Esophagus (tissue), 2 donors: Measurements from ENCODE around the gene TAF7. TPM values are rescaled to one million over a fixed set of nuclear protein-coding genes. Genes with fewer than 3 reads are reported as not detected.
"Not testable (repeated sequence)": the region's sequence is repeated elsewhere in the genome, so short reads cannot be mapped to it uniquely, and the experiment has no call there.

Experiments used
- H3K27ac ChIP-seq, 2 donors: one replicate each; pipeline ENCODE4 v1.5.1; 2013; ENCODE audit warnings: low read depth in 2 of 2, mild to moderate bottlenecking in 2 of 2, inconsistent platforms in 1 of 2, low read length in 1 of 2, moderate library complexity in 1 of 2
- H3K27me3 ChIP-seq, 2 donors: one replicate each; pipeline ENCODE4 v1.6.1; 2013; ENCODE audit warnings: low read length in 2 of 2, control low read depth in 1 of 2, mild to moderate bottlenecking in 1 of 2; ENCODE audit not compliant: insufficient read depth in 2 of 2, control insufficient read depth in 1 of 2
- H3K36me3 ChIP-seq, 2 donors: one replicate each; pipeline ENCODE4 v1.6.1; 2013; ENCODE audit warnings: low read length in 1 of 2; ENCODE audit not compliant: control insufficient read depth in 2 of 2, insufficient read depth in 2 of 2
- H3K4me1 ChIP-seq, 2 donors: one replicate each; pipeline ENCODE4 v1.6.1; 2013; ENCODE audit warnings: low read length in 1 of 2; ENCODE audit not compliant: control insufficient read depth in 2 of 2, insufficient read depth in 2 of 2
- H3K4me3 ChIP-seq, 2 donors: one replicate each; pipeline ENCODE4 v1.5.1; 2013; ENCODE audit warnings: low read length in 2 of 2, mild to moderate bottlenecking in 2 of 2, low read depth in 1 of 2, moderate library complexity in 1 of 2
- H3K9me3 ChIP-seq, 2 donors: one replicate each; pipeline ENCODE4 v1.6.1; 2013; ENCODE audit warnings: mild to moderate bottlenecking in 2 of 2, low read depth in 1 of 2, low read length in 1 of 2, moderate library complexity in 1 of 2; ENCODE audit not compliant: control insufficient read depth in 2 of 2, insufficient read depth in 1 of 2
- WGBS, 2 donors: extraction: QIAGEN DNeasy Blood & Tissue Kit; methylation state at CpG; one replicate each; pipeline ENCODE4 v1.1.7; 2013; 5-methylcytosine and 5-hydroxymethylcytosine counted together
- polyA plus RNA-seq, 2 donors: library from polyadenylated mRNA; stranded (reverse); fragments of 200-250 nt; gene quantifications; one replicate each; pipeline ENCODE4 v1.2.3, GENCODE V29; 2013
- donor health status: healthy with polysubstance abuse.
- donor health status: Bipolar disorder and iron deficiency.

The TAF7 gene
- polyA plus RNA-seq, 2 donors: 22.5 to 35.3 TPM

DNA sequence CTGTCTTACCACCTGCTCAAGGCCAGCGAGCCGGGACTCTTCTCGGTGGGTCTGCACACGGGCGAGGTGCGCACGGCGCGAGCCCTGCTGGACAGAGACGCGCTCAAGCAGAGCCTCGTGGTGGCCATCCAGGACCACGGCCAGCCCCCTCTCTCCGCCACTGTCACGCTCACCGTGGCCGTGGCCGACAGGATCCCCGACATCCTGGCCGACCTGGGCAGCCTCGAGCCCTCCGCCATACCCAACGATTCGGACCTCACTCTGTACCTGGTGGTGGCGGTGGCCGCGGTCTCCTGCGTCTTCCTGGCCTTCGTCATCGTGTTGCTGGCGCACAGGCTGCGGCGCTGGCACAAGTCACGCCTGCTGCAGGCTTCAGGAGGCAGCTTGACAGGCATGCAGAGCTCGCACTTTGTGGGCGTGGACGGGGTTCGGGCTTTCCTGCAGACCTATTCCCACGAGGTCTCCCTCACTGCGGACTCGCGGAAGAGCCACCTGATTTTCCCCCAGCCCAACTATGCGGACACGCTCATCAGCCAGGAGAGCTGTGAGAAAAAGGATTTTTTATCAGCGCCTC is 20.3 kb upstream of the TAF7 start:
- H3K4me1 ChIP-seq, H3K4me3 ChIP-seq, H3K27ac ChIP-seq, H3K36me3 ChIP-seq: not testable (repeated sequence)
- H3K9me3 ChIP-seq: peaks cover 22 to 41% of the 10 kb centered on the region in 2 donors
- peaks cover 0 to 13% of the 10 kb centered on the region in 2 donors for H3K27me3 ChIP-seq
- 60 to 63% methylated on average over 38 to 45 of the region's 45 CpGs for WGBS, 2 donors

DNA sequence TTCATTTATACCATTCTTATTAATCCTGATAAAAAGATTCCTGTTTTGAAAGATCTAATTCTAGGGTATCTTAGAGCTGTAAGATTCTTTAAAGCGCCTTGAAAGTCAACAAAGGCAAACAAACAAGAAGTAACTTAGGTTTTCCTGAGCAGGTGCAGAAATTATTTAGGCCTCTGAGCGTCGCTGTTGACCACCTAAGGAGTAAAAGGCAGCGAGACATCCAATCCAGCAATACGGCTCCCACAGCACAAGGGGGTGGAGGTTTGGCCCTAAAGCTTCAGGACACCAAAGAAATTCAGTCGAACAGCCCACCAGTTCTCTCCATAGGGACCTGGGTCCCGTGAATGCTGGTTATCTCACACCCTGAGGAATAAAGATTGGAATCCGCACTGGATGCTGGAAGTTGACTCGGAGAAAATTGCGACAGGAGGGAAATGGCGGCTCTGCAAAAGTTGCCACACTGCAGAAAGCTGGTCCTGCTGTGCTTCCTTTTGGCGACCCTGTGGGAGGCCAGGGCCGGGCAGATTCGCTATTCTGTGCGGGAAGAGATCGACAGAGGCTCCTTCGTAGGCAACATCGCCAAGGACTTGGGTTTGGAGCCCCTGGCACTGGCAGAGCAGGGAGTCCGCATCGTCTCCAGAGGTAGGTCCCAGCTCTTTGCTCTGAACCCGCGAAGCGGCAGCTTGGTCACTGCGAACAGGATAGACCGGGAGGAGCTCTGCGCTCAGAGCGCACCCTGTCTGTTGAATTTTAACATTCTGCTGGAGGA is 18.1 kb upstream of the TAF7 start, which contains the start of gene PCDHGA2:
PCDHGA2 (plus strand) TSS at position 223 of the 769 bp plus-strand sequence.
- no peak within 1 kb of the TSS for H3K27ac ChIP-seq
- 15 to 17% methylated on average over 27 of the region's 27 CpGs for WGBS, 2 donors
- no peaks in the 10 kb centered on the region for H3K36me3 ChIP-seq
- H3K4me3 ChIP-seq: peak within 1 kb of the TSS; percentile 14 to 20
- H3K27me3 ChIP-seq: peaks cover 0 to 11% of the 10 kb centered on the region in 2 donors
- no peaks in the 10 kb centered on the region for H3K4me1 ChIP-seq
- peaks cover 15 to 29% of the 10 kb centered on the region in 2 donors for H3K9me3 ChIP-seq

DNA sequence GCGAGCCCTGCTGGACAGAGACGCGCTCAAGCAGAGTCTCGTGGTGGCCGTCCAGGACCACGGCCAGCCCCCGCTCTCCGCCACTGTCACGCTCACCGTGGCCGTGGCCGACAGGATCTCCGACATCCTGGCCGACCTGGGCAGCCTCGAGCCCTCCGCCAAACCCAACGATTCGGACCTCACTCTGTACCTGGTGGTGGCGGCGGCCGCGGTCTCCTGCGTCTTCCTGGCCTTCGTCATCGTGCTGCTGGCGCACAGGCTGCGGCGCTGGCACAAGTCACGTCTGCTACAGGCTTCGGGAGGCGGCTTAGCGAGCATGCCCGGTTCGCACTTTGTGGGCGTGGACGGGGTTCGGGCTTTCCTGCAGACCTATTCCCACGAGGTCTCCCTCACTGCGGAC is 12.0 kb upstream of the TAF7 start:
- H3K27me3 ChIP-seq, H3K4me1 ChIP-seq, H3K27ac ChIP-seq, H3K4me3 ChIP-seq, H3K36me3 ChIP-seq: not testable (repeated sequence)
- peaks cover 15 to 30% of the 10 kb centered on the region in 2 donors for H3K9me3 ChIP-seq
- 44 to 53% methylated on average over 33 to 39 of the region's 39 CpGs for WGBS, 2 donors

DNA sequence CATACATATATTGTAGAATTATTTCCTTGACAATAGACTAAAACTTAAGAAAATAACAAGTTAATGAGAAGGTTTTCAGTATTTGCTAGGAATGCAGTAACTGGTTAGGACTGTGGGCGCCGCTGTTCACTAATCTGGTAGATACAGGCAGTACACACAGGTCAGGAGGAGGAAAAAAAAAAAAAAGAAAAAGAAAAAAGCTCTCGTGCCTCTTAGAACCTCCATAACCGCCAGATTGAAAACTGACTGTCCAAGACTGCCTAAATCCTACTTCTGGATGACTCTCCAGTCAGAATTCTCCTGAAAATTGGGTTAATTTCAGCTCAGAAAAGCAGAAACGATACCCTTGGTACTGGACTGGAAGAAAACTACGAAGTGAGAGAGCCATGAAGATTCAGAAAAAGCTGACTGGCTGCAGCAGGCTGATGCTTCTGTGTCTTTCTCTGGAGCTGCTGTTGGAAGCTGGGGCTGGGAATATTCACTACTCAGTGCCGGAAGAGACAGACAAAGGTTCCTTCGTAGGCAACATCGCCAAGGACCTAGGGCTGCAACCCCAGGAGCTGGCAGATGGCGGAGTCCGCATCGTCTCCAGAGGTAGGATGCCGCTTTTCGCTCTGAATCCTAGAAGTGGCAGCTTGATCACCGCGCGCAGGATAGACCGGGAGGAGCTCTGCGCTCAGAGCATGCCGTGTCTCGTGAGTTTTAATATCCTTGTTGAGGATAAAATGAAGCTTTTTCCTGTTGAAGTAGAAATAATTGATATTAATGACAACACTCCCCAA is 9.9 kb upstream of the TAF7 start, which contains the start of gene PCDHGA1:
PCDHGA1 (plus strand) TSS at position 216 of the 782 bp plus-strand sequence.
- H3K27me3 ChIP-seq: peaks cover 0 to 4% of the 10 kb centered on the region in 2 donors
- no peaks in the 10 kb centered on the region for H3K4me1 ChIP-seq
- H3K4me3 ChIP-seq: peak within 1 kb of the TSS in 1 of 2 donors; percentile 18
- no peak within 1 kb of the TSS for H3K27ac ChIP-seq
- H3K9me3 ChIP-seq: peaks cover 15 to 36% of the 10 kb centered on the region in 2 donors
- H3K36me3 ChIP-seq: no peaks in the 10 kb centered on the region
- 22 to 23% methylated on average over 21 of the region's 21 CpGs for WGBS, 2 donors

DNA sequence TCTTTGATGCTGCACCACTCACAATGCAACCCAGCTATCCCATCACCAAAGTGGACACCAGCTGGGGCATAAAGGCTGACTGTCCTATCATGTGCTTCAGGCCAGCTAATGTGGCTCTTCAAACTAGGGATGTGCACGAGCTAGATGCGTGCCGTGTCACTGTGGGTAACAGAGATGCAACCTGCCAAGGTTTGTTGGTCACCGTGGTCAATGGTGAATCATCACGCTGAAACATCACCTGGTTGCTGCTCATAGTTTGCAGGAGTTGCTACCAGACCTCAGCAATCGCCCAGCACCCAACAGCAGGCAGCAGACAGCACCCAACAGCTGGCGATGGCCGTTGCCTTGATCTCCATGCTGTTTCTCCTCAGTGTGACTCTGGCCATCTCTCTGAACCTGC is 7.6 kb upstream of the TAF7 start:
- no peak overlapping the region for H3K4me3 ChIP-seq
- H3K36me3 ChIP-seq: no peaks in the 10 kb centered on the region
- no peak overlapping the region for H3K27ac ChIP-seq
- WGBS, 2 donors: 68 to 85% methylated on average over 8 of the region's 8 CpGs
- H3K4me1 ChIP-seq: no peaks in the 10 kb centered on the region
- H3K27me3 ChIP-seq: peaks cover 0 to 4% of the 10 kb centered on the region in 2 donors
- peaks cover 12 to 36% of the 10 kb centered on the region in 2 donors for H3K9me3 ChIP-seq

DNA sequence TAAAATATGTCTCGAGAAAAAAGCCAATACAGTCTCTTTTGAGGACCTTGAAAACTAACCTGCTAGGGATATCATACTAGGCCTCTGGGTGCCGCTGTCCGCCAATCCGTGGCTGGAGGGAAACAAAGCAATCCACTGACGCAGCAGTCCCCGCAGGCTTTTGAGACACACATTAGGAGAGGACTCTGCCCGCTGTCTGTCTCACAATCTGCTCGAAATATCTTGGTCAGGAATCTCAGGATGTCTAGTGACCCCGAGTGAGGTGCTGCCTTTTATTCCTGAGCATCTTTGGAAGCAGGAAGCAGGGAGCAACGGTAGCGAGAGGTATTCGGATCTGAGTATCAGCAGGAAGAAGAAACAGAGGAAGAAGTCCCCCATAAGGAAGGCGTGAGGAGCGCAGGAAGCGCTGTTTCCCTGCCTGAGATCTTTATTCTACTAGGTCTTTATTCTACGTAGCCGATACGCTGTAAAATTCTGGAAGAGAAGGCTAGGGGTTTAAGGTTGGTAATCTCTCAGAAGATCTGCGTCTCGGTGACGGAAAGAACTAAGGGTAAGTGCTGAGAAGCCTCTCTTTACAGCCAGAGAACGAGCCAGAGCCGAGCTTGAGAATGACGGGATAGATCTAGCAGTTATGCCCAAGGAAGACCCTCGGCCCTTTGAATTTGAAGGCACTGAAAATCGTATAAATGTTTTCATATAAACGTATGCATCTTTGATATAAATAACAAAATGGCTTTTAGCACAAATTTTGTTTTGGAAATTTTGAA is 5.7 kb upstream of the TAF7 start:
- Histone ChIP-seq H3K4me3 (peak overlapping the region; percentile 35 to 44), H3K36me3 (no peaks in the 10 kb centered on the region), H3K27me3 (no peaks in the 10 kb centered on the region), H3K9me3 (peaks cover 5 to 26% of the 10 kb centered on the region in 2 donors), H3K27ac (no peak overlapping the region), H3K4me1 (no peaks in the 10 kb centered on the region)
- 16% methylated on average over 27 of the region's 27 CpGs for WGBS, 2 donors

DNA sequence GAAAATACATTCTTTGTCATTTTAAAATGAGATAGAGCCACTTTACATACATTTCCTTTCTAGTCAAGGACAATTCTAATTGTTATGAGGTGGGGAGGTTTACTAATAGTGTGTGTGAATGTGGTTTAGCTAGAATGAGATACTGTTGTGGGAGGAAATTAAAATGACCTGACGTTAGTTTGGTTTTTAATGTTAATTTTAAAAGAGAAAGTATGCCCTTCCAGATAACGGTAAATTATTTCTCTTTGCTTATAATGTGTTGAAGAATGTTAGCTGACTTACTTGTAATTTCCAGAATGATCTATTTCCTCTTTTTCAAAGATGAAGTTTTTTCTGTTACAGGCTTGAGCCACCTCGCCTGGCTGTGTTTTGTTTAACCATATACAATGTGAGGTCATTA is 1.7 kb upstream of the TAF7 start:
- H3K4me3 ChIP-seq: no peak overlapping the region
- no peak overlapping the region for H3K27ac ChIP-seq
- H3K27me3 ChIP-seq: no peaks in the 10 kb centered on the region
- peaks cover 0 to 2% of the 10 kb centered on the region in 2 donors for H3K4me1 ChIP-seq
- H3K9me3 ChIP-seq: peaks cover 10 to 21% of the 10 kb centered on the region in 2 donors
- 85% methylated on average over 3 of the region's 3 CpGs for WGBS, 2 donors
- H3K36me3 ChIP-seq: peaks cover 4 to 5% of the 10 kb centered on the region in 2 donors

DNA sequence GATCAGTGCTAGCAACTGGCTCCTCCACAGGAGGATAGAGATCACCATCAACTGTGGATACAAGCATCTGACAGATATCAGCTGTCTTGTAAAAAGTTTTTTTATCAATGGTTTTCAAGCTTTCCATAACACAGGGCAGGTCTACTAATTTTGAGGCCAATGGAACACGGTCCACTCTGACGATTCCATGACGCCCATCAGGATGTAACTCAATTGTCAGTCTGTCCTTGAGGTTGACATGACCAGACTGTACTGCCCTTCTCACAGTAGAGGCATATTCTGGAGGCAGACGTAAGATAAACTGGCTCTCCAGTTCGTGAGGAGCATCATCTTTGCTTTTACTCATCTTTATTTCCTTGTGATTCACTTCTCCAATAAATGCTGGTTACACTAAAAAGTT is 885 bp downstream of the TAF7 start:
- Histone ChIP-seq H3K4me1 (peaks cover 0 to 2% of the 10 kb centered on the region in 2 donors), H3K27me3 (no peaks in the 10 kb centered on the region), H3K4me3 (peak overlapping the region in 1 of 2 donors; percentile 77), H3K36me3 (peaks cover 4 to 5% of the 10 kb centered on the region in 2 donors), H3K9me3 (peaks cover 14 to 23% of the 10 kb centered on the region in 2 donors), H3K27ac (no peak overlapping the region)
- WGBS, 2 donors: 75 to 77% methylated on average over 5 of the region's 5 CpGs

DNA sequence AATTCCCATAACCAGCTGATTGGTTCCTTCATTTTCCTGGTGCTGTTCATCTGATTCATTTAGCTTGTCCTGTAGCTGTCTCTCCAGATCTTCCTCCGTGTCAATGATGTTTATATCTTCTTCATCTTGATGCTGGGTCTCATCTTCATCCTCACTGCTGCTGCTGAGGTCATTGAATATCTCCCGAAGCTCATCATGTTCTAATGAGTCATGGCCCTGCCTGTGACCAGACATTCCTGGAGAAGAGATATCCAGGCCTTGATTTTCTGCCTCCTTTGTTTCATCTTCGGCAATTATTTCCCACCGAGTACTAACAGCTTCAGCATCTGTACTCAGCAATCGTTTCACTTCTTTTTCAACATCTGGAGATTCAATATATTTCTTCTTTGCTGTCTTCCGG is 1.4 kb downstream of the TAF7 start:
- Histone ChIP-seq H3K27ac (no peak overlapping the region), H3K9me3 (peaks cover 14 to 23% of the 10 kb centered on the region in 2 donors), H3K36me3 (peaks cover 4 to 5% of the 10 kb centered on the region in 2 donors), H3K4me3 (peak overlapping the region in 1 of 2 donors; percentile 77), H3K27me3 (no peaks in the 10 kb centered on the region), H3K4me1 (peaks cover 0 to 2% of the 10 kb centered on the region in 2 donors)
- 98 to 99% methylated on average over 6 of the region's 6 CpGs for WGBS, 2 donors
